ENCODE measurements around the gene DISP2. TPM values are rescaled to one million over a fixed set of nuclear protein-coding genes. Genes with fewer than 3 reads are reported as not detected.

The DISP2 gene
- total and polyA plus RNA-seq, 9 of the 15 experiments (the other 6 are each of a cell fraction or from before 2014, with no cell fraction given): 0.06 to 0.89 (median 0.15) TPM; not detected in 1

- TF ChIP-seq HBP1 (CRISPR knock-in tag; IDR thresholded peaks at IDR 0.05) (no peak), ZNF79 (CRISPR knock-in tag; IDR thresholded peaks at IDR 0.05; ENCODE audit: low read depth) (no peak), STAT6 (CRISPR knock-in tag; IDR thresholded peaks at IDR 0.05) (no peak), STAG1 (CRISPR knock-in tag; IDR thresholded peaks at IDR 0.05; ENCODE audit: borderline replicate concordance) (no peak), ZSCAN29 (IDR thresholded peaks at IDR 0.05) (no peak), CCAR2 (IDR thresholded peaks at IDR 0.05; ENCODE audit: low read depth, low read length) (no peak), ZNF174 (CRISPR knock-in tag; IDR thresholded peaks at IDR 0.05) (no peak), CCNT2 (IDR thresholded peaks at IDR 0.05; ENCODE audit: borderline replicate concordance, extremely low read depth, insufficient read length, low read depth, low read length) (no peak), CBFA2T3 (IDR thresholded peaks at IDR 0.05) (no peak), L3MBTL2 (IDR thresholded peaks at IDR 0.05) (peak; percentile 66), FOXK1 (CRISPR knock-in tag; IDR thresholded peaks at IDR 0.05; ENCODE audit: borderline replicate concordance) (no peak), SLC30A9 (CRISPR knock-in tag; IDR thresholded peaks at IDR 0.05) (no peak), BCL6 (CRISPR knock-in tag; IDR thresholded peaks at IDR 0.05) (no peak), RBFOX2 (IDR thresholded peaks at IDR 0.05; ENCODE audit: low read depth, low read length) (peak; percentile 50; the same call in 1 of the 2 replicates), ZNF12 (CRISPR knock-in tag; IDR thresholded peaks at IDR 0.05) (no peak), WHSC1 (IDR thresholded peaks at IDR 0.05; ENCODE audit: low read length) (no peak), ZNF23 (CRISPR knock-in tag; IDR thresholded peaks at IDR 0.05) (no peak), MTA3 (IDR thresholded peaks at IDR 0.05; ENCODE audit: borderline replicate concordance) (0 out of 2 replicates have a peak, but pooled peaks have one; percentile 15), ZNF518B (CRISPR knock-in tag; IDR thresholded peaks at IDR 0.05) (no peak), KAT8 (IDR thresholded peaks at IDR 0.05; ENCODE audit: low read depth) (no peak), SPI1 (IDR thresholded peaks at IDR 0.05; ENCODE audit: borderline replicate concordance, low read depth, low read length) (no peak), RBM39 (optimal IDR thresholded peaks at IDR 0.05; ENCODE audit: low read depth, low read length) (no peak)
Measured at GRCh38 chr15:40323953-40324937, 33.8 kb upstream of the DISP2 start (continued).

Measured in K562 (cell line).